ENCODE data around the gene OR10J1.

The OR10J1 gene

GRCh38 chr1:159465191-159465603, 25.7 kb downstream of the OR10J1 start:
- H4K8ac ChIP-seq (ENCODE audit: low read length) = no peak overlapping the region
- H3K4me2 ChIP-seq (ENCODE audit: low read length, poor library complexity, severe bottlenecking) = no peak overlapping the region
- H2BK120ac ChIP-seq (ENCODE audit: low read depth, low read length) = no peak overlapping the region
- no peak overlapping the region for H2BK5ac ChIP-seq (ENCODE audit: low read depth, low read length, poor library complexity, severe bottlenecking)
- H3K14ac ChIP-seq (ENCODE audit: low read length in 2 of 2) = no peak overlapping the region
- no peak overlapping the region for H4K91ac ChIP-seq (ENCODE audit: low read length)
- peaks cover 34% of the 10 kb centered on the region for H3K9me3 ChIP-seq (ENCODE audit: control insufficient read depth, low read length)
- WGBS = 83% methylated on average over 2 of the region's 3 CpGs
- no peak overlapping the region for H2AFZ ChIP-seq (ENCODE audit: low read depth, low read length)
- no peaks in the 10 kb centered on the region for H3K4me1 ChIP-seq (ENCODE audit: control insufficient read depth, insufficient read depth, low read depth, low read length)
- H2AK5ac ChIP-seq (ENCODE audit: low read length, severe bottlenecking) = no peak overlapping the region
- DNase-seq = no peak
- no peak overlapping the region for H3K9ac ChIP-seq (ENCODE audit: low read length)
- no peaks in the 10 kb centered on the region for H3K27me3 ChIP-seq (ENCODE audit: control insufficient read depth in 1 of 2, insufficient read depth in 1 of 2, low read length in 2 of 2)
- H3K4me3 ChIP-seq (ENCODE audit: insufficient read depth in 1 of 2, low read depth in 1 of 2, low read length in 2 of 2) = no peak overlapping the region
- H3K36me3 ChIP-seq (ENCODE audit: control insufficient read depth in 1 of 2, insufficient read depth in 2 of 2, low read depth in 1 of 2, low read length in 2 of 2) = no peaks in the 10 kb centered on the region
- H3K4ac ChIP-seq (ENCODE audit: low read depth in 1 of 2, low read length in 2 of 2) = no peak overlapping the region
- no peak overlapping the region for H2BK12ac ChIP-seq (ENCODE audit: low read length in 2 of 2)
- no peak overlapping the region for H3K27ac ChIP-seq (ENCODE audit: low read length, poor library complexity, severe bottlenecking)
- H3K23ac ChIP-seq (ENCODE audit: low read length in 2 of 2) = no peak overlapping the region
- no peaks in the 10 kb centered on the region for H3K79me1 ChIP-seq (replicated peaks; ENCODE audit: low read length, poor library complexity, severe bottlenecking)
- no peak overlapping the region for H2BK15ac ChIP-seq (ENCODE audit: low read depth, poor library complexity, severe bottlenecking)
- H3K18ac ChIP-seq (ENCODE audit: low read depth in 1 of 2, low read length in 2 of 2) = no peak overlapping the region

DNA sequence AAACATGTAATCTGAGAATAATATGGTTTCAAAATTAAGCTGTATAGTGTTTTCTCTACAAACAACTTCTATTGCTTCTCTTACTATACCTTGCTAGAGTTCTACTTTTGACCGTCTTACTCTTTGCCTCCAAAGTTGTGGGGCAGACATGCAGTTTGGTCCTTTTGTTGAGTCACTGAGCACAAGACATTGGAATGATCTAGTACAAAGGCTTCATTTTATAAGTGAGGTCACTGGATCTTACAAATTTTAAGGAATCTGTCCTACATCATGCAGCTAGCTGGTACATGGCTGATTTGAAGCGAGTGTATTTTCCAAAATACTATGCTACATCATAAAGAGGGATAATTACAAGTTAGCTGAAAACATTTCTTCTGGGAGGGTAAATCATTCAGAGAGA, 28.8 kb downstream of the OR10J1 start:
- no peaks in the 10 kb centered on the region for H3K79me1 ChIP-seq (replicated peaks; ENCODE audit: low read length, poor library complexity, severe bottlenecking)
- no peak overlapping the region for H3K23ac ChIP-seq (ENCODE audit: low read length in 2 of 2)
- H3K4me1 ChIP-seq (ENCODE audit: control insufficient read depth, insufficient read depth, low read depth, low read length) = no peaks in the 10 kb centered on the region
- H2BK15ac ChIP-seq (ENCODE audit: low read depth, poor library complexity, severe bottlenecking) = no peak overlapping the region
- H2BK120ac ChIP-seq (ENCODE audit: low read depth, low read length) = no peak overlapping the region
- H3K4me3 ChIP-seq (ENCODE audit: insufficient read depth in 1 of 2, low read depth in 1 of 2, low read length in 2 of 2) = no peak overlapping the region
- H4K91ac ChIP-seq (ENCODE audit: low read length) = no peak overlapping the region
- no peak overlapping the region for H2BK5ac ChIP-seq (ENCODE audit: low read depth, low read length, poor library complexity, severe bottlenecking)
- H2AFZ ChIP-seq (ENCODE audit: low read depth, low read length) = no peak overlapping the region
- H3K36me3 ChIP-seq (ENCODE audit: control insufficient read depth in 1 of 2, insufficient read depth in 2 of 2, low read depth in 1 of 2, low read length in 2 of 2) = no peaks in the 10 kb centered on the region
- no peak overlapping the region for H2AK5ac ChIP-seq (ENCODE audit: low read length, severe bottlenecking)
- H4K8ac ChIP-seq (ENCODE audit: low read length) = no peak overlapping the region
- H3K14ac ChIP-seq (ENCODE audit: low read length in 2 of 2) = no peak overlapping the region
- no peak overlapping the region for H3K27ac ChIP-seq (ENCODE audit: low read length, poor library complexity, severe bottlenecking)
- no peak overlapping the region for H2BK12ac ChIP-seq (ENCODE audit: low read length in 2 of 2)
- H3K9ac ChIP-seq (ENCODE audit: low read length) = no peak overlapping the region
- no peaks in the 10 kb centered on the region for H3K27me3 ChIP-seq (ENCODE audit: control insufficient read depth in 1 of 2, insufficient read depth in 1 of 2, low read length in 2 of 2)
- no peak overlapping the region for H3K18ac ChIP-seq (ENCODE audit: low read depth in 1 of 2, low read length in 2 of 2)
- WGBS = 86% methylated on average over 1 of the region's 2 CpGs
- DNase-seq = no peak
- no peak overlapping the region for H3K4me2 ChIP-seq (ENCODE audit: low read length, poor library complexity, severe bottlenecking)
- no peak overlapping the region for H3K4ac ChIP-seq (ENCODE audit: low read depth in 1 of 2, low read length in 2 of 2)
- peaks cover 24% of the 10 kb centered on the region for H3K9me3 ChIP-seq (ENCODE audit: control insufficient read depth, low read length)

DNA sequence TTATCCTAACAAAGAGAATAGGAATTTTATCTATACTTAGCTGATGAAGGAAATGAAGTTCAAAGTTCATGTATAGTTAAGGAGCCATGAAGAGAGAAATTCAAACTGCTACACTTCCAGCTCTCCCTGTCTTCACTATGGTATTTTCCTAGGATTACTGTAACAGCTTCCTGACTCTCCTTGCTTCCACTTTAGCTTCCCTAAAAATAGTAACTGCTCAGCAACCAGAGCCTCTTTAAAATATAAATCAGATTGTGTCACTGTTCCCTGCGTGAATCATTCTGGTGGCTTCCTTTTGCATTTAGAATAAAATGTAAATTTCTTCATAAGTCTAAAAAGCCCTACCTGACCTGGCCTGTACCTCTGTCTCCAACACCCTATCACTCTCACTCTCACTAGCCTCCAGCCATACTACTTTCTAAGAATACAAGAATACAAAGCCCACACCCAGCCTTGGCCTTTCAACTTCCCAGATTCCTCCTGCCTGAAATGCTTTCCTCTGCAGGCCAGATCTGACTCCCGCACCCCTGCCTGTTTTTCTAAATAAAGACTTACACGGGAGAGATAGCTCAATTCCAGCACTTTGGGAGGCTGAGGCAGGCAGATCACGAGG, 30.5 kb downstream of the OR10J1 start:
- 52% methylated on average over 4 of the region's 4 CpGs for whole genome bisulfite sequencing
- Histone ChIP-seq H3K9me3 (ENCODE audit: control insufficient read depth, low read length) (peaks cover 17% of the 10 kb centered on the region), H3K4me1 (ENCODE audit: control insufficient read depth, insufficient read depth, low read depth, low read length) (no peaks in the 10 kb centered on the region), H2AK5ac (ENCODE audit: low read length, severe bottlenecking) (no peak overlapping the region), H4K91ac (ENCODE audit: low read length) (no peak overlapping the region), H3K4me2 (ENCODE audit: low read length, poor library complexity, severe bottlenecking) (no peak overlapping the region), H3K4ac (ENCODE audit: low read depth in 1 of 2, low read length in 2 of 2) (no peak overlapping the region), H2BK12ac (ENCODE audit: low read length in 2 of 2) (no peak overlapping the region), H3K27ac (ENCODE audit: low read length, poor library complexity, severe bottlenecking) (no peak overlapping the region), H3K18ac (ENCODE audit: low read depth in 1 of 2, low read length in 2 of 2) (no peak overlapping the region), H3K4me3 (ENCODE audit: insufficient read depth in 1 of 2, low read depth in 1 of 2, low read length in 2 of 2) (no peak overlapping the region), H2BK15ac (ENCODE audit: low read depth, poor library complexity, severe bottlenecking) (no peak overlapping the region), H3K36me3 (ENCODE audit: control insufficient read depth in 1 of 2, insufficient read depth in 2 of 2, low read depth in 1 of 2, low read length in 2 of 2) (no peaks in the 10 kb centered on the region), H3K23ac (ENCODE audit: low read length in 2 of 2) (no peak overlapping the region), H3K14ac (ENCODE audit: low read length in 2 of 2) (no peak overlapping the region), H2BK5ac (ENCODE audit: low read depth, low read length, poor library complexity, severe bottlenecking) (no peak overlapping the region), H2BK120ac (ENCODE audit: low read depth, low read length) (no peak overlapping the region), H3K9ac (ENCODE audit: low read length) (no peak overlapping the region), H4K8ac (ENCODE audit: low read length) (no peak overlapping the region), H3K79me1 (replicated peaks; ENCODE audit: low read length, poor library complexity, severe bottlenecking) (no peaks in the 10 kb centered on the region), H2AFZ (ENCODE audit: low read depth, low read length) (no peak overlapping the region), H3K27me3 (ENCODE audit: control insufficient read depth in 1 of 2, insufficient read depth in 1 of 2, low read length in 2 of 2) (no peaks in the 10 kb centered on the region)
- no peak for DNase-seq

- H4K8ac ChIP-seq (ENCODE audit: low read length) = no peak overlapping the region
- no peak overlapping the region for H3K23ac ChIP-seq (ENCODE audit: low read length in 2 of 2)
- H3K9me3 ChIP-seq (ENCODE audit: control insufficient read depth, low read length) = peaks cover 10% of the 10 kb centered on the region
- H3K79me1 ChIP-seq (replicated peaks; ENCODE audit: low read length, poor library complexity, severe bottlenecking) = no peaks in the 10 kb centered on the region
- no peak overlapping the region for H3K27ac ChIP-seq (ENCODE audit: low read length, poor library complexity, severe bottlenecking)
- H3K27me3 ChIP-seq (ENCODE audit: control insufficient read depth in 1 of 2, insufficient read depth in 1 of 2, low read length in 2 of 2) = no peaks in the 10 kb centered on the region
- no peak overlapping the region for H2BK5ac ChIP-seq (ENCODE audit: low read depth, low read length, poor library complexity, severe bottlenecking)
- H2BK12ac ChIP-seq (ENCODE audit: low read length in 2 of 2) = no peak overlapping the region
- DNase-seq = no peak
- H3K4me1 ChIP-seq (ENCODE audit: control insufficient read depth, insufficient read depth, low read depth, low read length) = no peaks in the 10 kb centered on the region
- no peak overlapping the region for H2AFZ ChIP-seq (ENCODE audit: low read depth, low read length)
- H3K4ac ChIP-seq (ENCODE audit: low read depth in 1 of 2, low read length in 2 of 2) = no peak overlapping the region
- no peaks in the 10 kb centered on the region for H3K36me3 ChIP-seq (ENCODE audit: control insufficient read depth in 1 of 2, insufficient read depth in 2 of 2, low read depth in 1 of 2, low read length in 2 of 2)
- H2BK15ac ChIP-seq (ENCODE audit: low read depth, poor library complexity, severe bottlenecking) = no peak overlapping the region
- no peak overlapping the region for H3K4me2 ChIP-seq (ENCODE audit: low read length, poor library complexity, severe bottlenecking)
- H3K18ac ChIP-seq (ENCODE audit: low read depth in 1 of 2, low read length in 2 of 2) = no peak overlapping the region
- H2BK120ac ChIP-seq (ENCODE audit: low read depth, low read length) = no peak overlapping the region
- no peak overlapping the region for H3K4me3 ChIP-seq (ENCODE audit: insufficient read depth in 1 of 2, low read depth in 1 of 2, low read length in 2 of 2)
- H3K9ac ChIP-seq (ENCODE audit: low read length) = no peak overlapping the region
- H3K14ac ChIP-seq (ENCODE audit: low read length in 2 of 2) = no peak overlapping the region
- no peak overlapping the region for H4K91ac ChIP-seq (ENCODE audit: low read length)
- WGBS = 58% methylated on average over 1 of the region's 1 CpG
- H2AK5ac ChIP-seq (ENCODE audit: low read length, severe bottlenecking) = no peak overlapping the region
Measured at GRCh38 chr1:159473335-159473734, 33.8 kb downstream of the OR10J1 start.
